A549 (cell line): ENCODE results near the gene THBS1. TPM values are rescaled to one million over a fixed set of nuclear protein-coding genes. Genes with fewer than 3 reads are reported as not detected.

Source experiments
- ATAC-seq, 2 experiments: fragments of 200-7000 bp in 1 of 2; fragments of >200 bp in 1 of 2; cut with Nextera tagmentation in 1 of 2; cut with Tn5 transposase in 1 of 2; 3 replicates each; pipeline versions ENCODE4 v1.8.0 to v1.9.1; 2018 to 2020; ENCODE audit warnings: mild to moderate bottlenecking in 1 of 2, moderate library complexity in 1 of 2
- CTCF ChIA-PET: fragments of 300-600 bp; sonication (Branson Sonifier 250); formaldehyde crosslinking; extraction: SDS; loops from one replicate; lab custom pipeline; 2021; ENCODE audit warnings: antibody characterized with exemption, inconsistent platforms; lab: Yijun Ruan, JAX
- POLR2A ChIA-PET: fragments of 350-600 bp; formaldehyde crosslinking; extraction: SDS; loops from one replicate; lab custom pipeline; 2021; ENCODE audit warnings: antibody characterized with exemption, inconsistent platforms; lab: Yijun Ruan, JAX
- DNase-seq, 2 experiments: peaks; one replicate each; pipeline versions ENCODE4 v3.0.0 to v3.0.0-alpha.2; 2011 to 2016; ENCODE audit warnings: low read depth in 1 of 2, low spot score in 1 of 2
- FAIRE-seq: peaks from 2 replicates; lab custom pipeline; 2011; peaks lifted over from hg19 to GRCh38; lab: Jason Lieb, UNC
- H3K27ac ChIP-seq, 2 experiments: fragments of >200 bp; sonication (Bioruptor Twin); formaldehyde crosslinking; 3 replicates each; pipeline ENCODE4 v1.5.1; 2016 to 2017
- H3K4me1 ChIP-seq: fragments of >200 bp; sonication (Bioruptor Twin); formaldehyde crosslinking; 3 replicates; pipeline ENCODE4 v1.6.1; 2016
- H3K4me2 ChIP-seq: fragments of >200 bp; sonication (Bioruptor Twin); formaldehyde crosslinking; 3 replicates; pipeline ENCODE4 v1.6.1; 2016
- H3K4me3 ChIP-seq: fragments of >200 bp; sonication (Bioruptor Twin); formaldehyde crosslinking; 3 replicates; pipeline ENCODE4 v1.5.1; 2016
- H3K9me3 ChIP-seq: fragments of >200 bp; sonication (Bioruptor Twin); formaldehyde crosslinking; 3 replicates; pipeline ENCODE4 v1.6.1; 2016
- ATOH8 ChIP-seq: fragments of 250-450 bp; sonication (Bioruptor Pico); IDR thresholded peaks from 2 replicates; pipeline ENCODE4 v1.5.0; 2020; ENCODE audit warnings: low read depth, mild to moderate bottlenecking, moderate library complexity
- CBX8 ChIP-seq: fragments of 200-600 bp; sonication (generic); IDR thresholded peaks from 2 replicates; pipeline ENCODE4 v1.6.1; 2016
- CHD2 ChIP-seq: fragments of 150-350 bp; IDR thresholded peaks from 2 replicates; pipeline ENCODE4 v1.6.1; 2014; ENCODE audit warnings: low read length; ENCODE audit not compliant: partially characterized antibody
- EHMT2 ChIP-seq: fragments of 200-600 bp; sonication (generic); IDR thresholded peaks from 2 replicates; pipeline ENCODE4 v1.6.1; 2016; ENCODE audit warnings: antibody characterized with exemption, low read depth, mild to moderate bottlenecking, moderate library complexity
- EP300 ChIP-seq, 2 experiments: fragments of >200 bp; sonication (Bioruptor Twin); formaldehyde crosslinking; IDR thresholded peaks; 2 replicates in 1 of 2; 3 replicates in 1 of 2; pipeline ENCODE4 v1.6.1; 2016 to 2017
- FOSL2 ChIP-seq, 2 experiments: fragments of 450-650 bp in 1 of 2; fragments of >200 bp in 1 of 2; sonication (Bioruptor Twin) in 1 of 2; formaldehyde crosslinking; IDR thresholded peaks; 2 replicates each; pipeline versions ENCODE4 v1.5.0 to v1.6.1; 2016 to 2020; ENCODE audit warnings: mild to moderate bottlenecking in 1 of 2, moderate library complexity in 1 of 2
- HES2 ChIP-seq: fragments of >200 bp; sonication (Bioruptor Twin); formaldehyde crosslinking; IDR thresholded peaks from 2 replicates; pipeline ENCODE4 v1.6.1; 2016
- HMGXB4 ChIP-seq: fragments of 250-450 bp; sonication (Bioruptor Pico); IDR thresholded peaks from 2 replicates; pipeline ENCODE4 v1.5.0; 2021; ENCODE audit warnings: mild to moderate bottlenecking, moderate library complexity, borderline replicate concordance
- HOXA7 ChIP-seq: fragments of 250-450 bp; sonication (Bioruptor Pico); IDR thresholded peaks from 2 replicates; pipeline ENCODE4 v1.5.0; 2020; ENCODE audit warnings: mild to moderate bottlenecking, moderate library complexity
- JUN ChIP-seq, 2 experiments: fragments of >200 bp; sonication (Bioruptor Twin); formaldehyde crosslinking; IDR thresholded peaks; 2 replicates in 1 of 2; 3 replicates in 1 of 2; pipeline ENCODE4 v1.6.1; 2016 to 2017
- JUNB ChIP-seq: fragments of >200 bp; sonication (Bioruptor Twin); formaldehyde crosslinking; IDR thresholded peaks from 2 replicates; pipeline ENCODE4 v1.6.1; 2016
- MAFK ChIP-seq: fragments of 450-650 bp; IDR thresholded peaks from 2 replicates; pipeline ENCODE4 v1.6.1; 2014; ENCODE audit not compliant: partially characterized antibody
- MYC ChIP-seq: IDR thresholded peaks from 2 replicates; pipeline ENCODE4 v1.6.1; 2012; ENCODE audit warnings: mild to moderate bottlenecking, inconsistent platforms, low read length, improper control_type of control experiment, borderline replicate concordance
- NPAS2 ChIP-seq: fragments of 250-450 bp; sonication (Bioruptor Pico); IDR thresholded peaks from 2 replicates; pipeline ENCODE4 v1.8.0; 2022; ENCODE audit warnings: mild to moderate bottlenecking, moderate library complexity, borderline replicate concordance
- NR3C1 ChIP-seq: fragments of >200 bp; sonication (Bioruptor Twin); formaldehyde crosslinking; IDR thresholded peaks from 3 replicates; pipeline ENCODE4 v1.6.1; 2017
- PHF8 ChIP-seq: fragments of 200-600 bp; sonication (generic); IDR thresholded peaks from 2 replicates; pipeline ENCODE4 v1.6.1; 2016; ENCODE audit warnings: low read depth, mild to moderate bottlenecking, antibody characterized with exemption, moderate library complexity, borderline replicate concordance
- POLR2A ChIP-seq: IDR thresholded peaks from 2 replicates; pipeline ENCODE4 v1.6.1; 2012; ENCODE audit warnings: mild to moderate bottlenecking, low read length
- POLR2AphosphoS2 ChIP-seq: conservative IDR thresholded peaks from 2 replicates; pipeline ENCODE4 v1.6.1; 2012; ENCODE audit warnings: low read length, improper control_type of control experiment, inconsistent platforms
- RAD21 ChIP-seq, 2 experiments: fragments of >200 bp in 1 of 2; sonication (Bioruptor Twin) in 1 of 2; formaldehyde crosslinking in 1 of 2; IDR thresholded peaks in 1 of 2; conservative IDR thresholded peaks in 1 of 2; 2 replicates in 1 of 2; 3 replicates in 1 of 2; pipeline ENCODE4 v1.6.1; 2012 to 2018; ENCODE audit warnings: inconsistent platforms in 1 of 2
- RFX5 ChIP-seq: fragments of 450-650 bp; IDR thresholded peaks from 2 replicates; pipeline ENCODE4 v1.7.1; 2014; ENCODE audit warnings: antibody characterized with exemption, mild to moderate bottlenecking, moderate library complexity
- RNF2 ChIP-seq: fragments of 200-600 bp; sonication (generic); IDR thresholded peaks from 2 replicates; pipeline ENCODE4 v1.6.1; 2016; ENCODE audit warnings: low read depth, mild to moderate bottlenecking, antibody characterized with exemption, moderate library complexity, borderline replicate concordance
- TFCP2L1 ChIP-seq: fragments of 250-450 bp; sonication (Bioruptor Pico); IDR thresholded peaks from 2 replicates; pipeline ENCODE4 v1.5.0; 2021; ENCODE audit warnings: mild to moderate bottlenecking
- ZNF302 ChIP-seq: fragments of 250-450 bp; sonication (Bioruptor Pico); IDR thresholded peaks from 2 replicates; pipeline ENCODE4 v1.9.0; 2021; ENCODE audit warnings: inconsistent platforms, mild to moderate bottlenecking, moderate library complexity
- WGBS: methylation state at CpG from one replicate; pipeline ENCODE4 v1.1.6; 2017; ENCODE audit errors: missing lambda C conversion rate; 5-methylcytosine and 5-hydroxymethylcytosine counted together
- polyA plus RNA-seq, 4 experiments: library from polyadenylated mRNA; depleted of rRNA in 3 of 4; stranded (reverse); fragments of >200 nt; fragmentation: RNase III in 1 of 4; extraction: RNeasy Plus Mini Kit Qiagen cat#74134 plus additional on column Dnase treatment in 1 of 4; gene quantifications; 2 replicates in 3 of 4; 3 replicates in 1 of 4; pipeline ENCODE4 v1.2.3, GENCODE V29; 2011 to 2017
- TF ChIP-seq, protein P1 (sequence below): fragments of >200 bp; sonication (Bioruptor Twin); formaldehyde crosslinking; IDR thresholded peaks from 3 replicates; pipeline ENCODE4 v1.6.1; 2016
- TF ChIP-seq, protein P2 (sequence below): fragments of 200-600 bp; sonication (generic); IDR thresholded peaks from 2 replicates; pipeline ENCODE4 v1.6.1; 2016; ENCODE audit warnings: antibody characterized with exemption, mild to moderate bottlenecking, moderate library complexity

Gene THBS1
- polyA plus RNA-seq, 2 of the 4 experiments (the other 2 are of a cell fraction): 46.8 to 54.9 TPM

GRCh38 chr15:39558421-39558820 is 22.5 kb upstream of the THBS1 start:
- FAIRE-seq (no peak), DNase-seq (no peak), ATAC-seq (no peak)
- no peak overlapping the region for H3K4me2 ChIP-seq
- 85% methylated on average over 3 of the region's 3 CpGs for WGBS
- ChIA-PET POLR2A (no interaction called here), CTCF (no interaction called here)
- no peaks in the 10 kb centered on the region for H3K4me1 ChIP-seq
- no peaks in the 10 kb centered on the region for H3K9me3 ChIP-seq
- H3K4me3 ChIP-seq: no peak overlapping the region
- TF ChIP-seq EP300 (IDR thresholded peaks at IDR 0.05): no peak
- H3K27ac ChIP-seq: no peak overlapping the region

DNA sequence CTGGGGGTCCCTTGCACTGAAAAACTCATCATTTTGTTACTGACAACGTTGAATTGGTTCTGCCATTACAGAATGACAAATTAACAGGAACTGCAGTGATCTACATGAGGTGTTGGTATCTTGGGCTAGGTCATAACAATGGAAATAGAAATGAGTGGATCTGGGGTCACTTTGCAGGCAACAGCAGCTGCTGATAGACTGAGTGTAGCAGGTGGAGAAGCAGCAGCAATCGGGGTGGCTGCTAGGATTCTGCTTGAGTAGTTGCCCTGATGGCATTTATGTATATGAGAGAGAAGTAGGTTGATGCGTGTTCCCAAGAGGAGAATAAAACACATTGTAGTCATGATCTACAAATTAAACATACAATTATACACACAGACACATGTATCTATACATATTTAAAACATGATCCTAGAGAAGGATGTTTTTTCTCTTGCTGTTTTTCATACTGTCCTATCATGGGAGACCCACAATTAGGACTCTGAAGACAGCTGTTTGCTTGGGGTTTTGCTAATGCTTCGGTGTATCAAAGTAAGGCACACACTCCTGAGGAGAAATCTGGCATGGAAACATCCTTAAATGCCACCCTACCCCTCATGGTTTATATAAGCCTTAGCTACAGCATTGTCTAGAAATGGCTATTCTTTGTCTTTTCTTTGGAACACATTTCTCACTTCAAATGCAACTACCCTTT is 15.8 kb upstream of the THBS1 start:
- no peak for TF ChIP-seq HOXA7 (CRISPR knock-in tag)
- no peak for TF ChIP-seq EP300 (IDR thresholded peaks at IDR 0.05)
- TF ChIP-seq NR3C1: no peak
- no peak for TF ChIP-seq HES2
- no peak for TF ChIP-seq RFX5
- TF ChIP-seq CBX8: no peak
- no peak for TF ChIP-seq NPAS2 (CRISPR knock-in tag)
- Histone ChIP-seq H3K4me2 (no peak overlapping the region), H3K4me3 (no peak overlapping the region), H3K27ac (no peak overlapping the region), H3K4me1 (no peaks in the 10 kb centered on the region), H3K9me3 (no peaks in the 10 kb centered on the region)
- ATAC-seq (no peak), FAIRE-seq (no peak), DNase-seq (no peak)
- CTCF ChIA-PET: interaction anchor here (0.8 kb wide), 1 partner anchor 673 kb away, joined by 3 read pairs; no protein-coding TSS in a partner anchor
- POLR2A ChIA-PET: no interaction called here
- 62% methylated on average over 4 of the region's 4 CpGs for WGBS

DNA sequence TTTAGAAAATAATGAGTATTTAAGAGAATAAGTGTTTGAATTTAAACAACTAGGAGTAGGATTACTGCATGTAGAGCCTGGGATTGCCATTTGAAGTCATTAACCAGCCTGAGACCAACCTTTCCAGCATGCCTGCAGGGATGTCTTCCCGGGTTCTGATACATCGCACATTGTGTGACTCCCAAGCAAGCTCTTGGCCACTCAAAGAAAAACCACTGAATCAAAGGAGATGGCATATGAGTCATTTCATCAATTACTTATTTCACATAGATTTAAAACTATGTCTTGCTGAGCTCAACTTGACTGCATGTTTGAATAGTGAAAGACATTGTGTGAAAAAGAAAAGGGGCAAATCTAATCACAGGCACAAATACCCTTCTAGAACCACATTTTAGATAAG is 15.0 kb upstream of the THBS1 start:
- 89% methylated on average over 2 of the region's 2 CpGs for WGBS
- ChIA-PET CTCF (interaction anchor here (0.8 kb wide), 1 partner anchor 673 kb away, joined by 3 read pairs; no protein-coding TSS in a partner anchor), POLR2A (no interaction called here)
- ATAC-seq: no peak
- no peaks in the 10 kb centered on the region for H3K4me1 ChIP-seq
- no peak for DNase-seq
- no peak overlapping the region for H3K27ac ChIP-seq
- no peak overlapping the region for H3K4me3 ChIP-seq
- no peak for FAIRE-seq
- TF ChIP-seq CBX8 (no peak), RAD21 (conservative IDR thresholded peaks at IDR 0.05 in 1 of 2, IDR thresholded peaks at IDR 0.05 in 1 of 2) (no peak), JUNB (no peak), PHF8 (no peak), POLR2AphosphoS2 (no peak), POLR2A (no peak), MAFK (no peak), MYC (no peak), ATOH8 (CRISPR knock-in tag) (no peak), ZNF302 (no peak), FOSL2 (IDR thresholded peaks at IDR 0.05) (no peak), FOSL2 (CRISPR knock-in tag; IDR thresholded peaks at IDR 0.05) (no peak), EHMT2 (no peak), CHD2 (no peak), HMGXB4 (no peak), TFCP2L1 (no peak), RNF2 (no peak), JUN (IDR thresholded peaks at IDR 0.05) (no peak)
- TF ChIP-seq, protein P1, sequence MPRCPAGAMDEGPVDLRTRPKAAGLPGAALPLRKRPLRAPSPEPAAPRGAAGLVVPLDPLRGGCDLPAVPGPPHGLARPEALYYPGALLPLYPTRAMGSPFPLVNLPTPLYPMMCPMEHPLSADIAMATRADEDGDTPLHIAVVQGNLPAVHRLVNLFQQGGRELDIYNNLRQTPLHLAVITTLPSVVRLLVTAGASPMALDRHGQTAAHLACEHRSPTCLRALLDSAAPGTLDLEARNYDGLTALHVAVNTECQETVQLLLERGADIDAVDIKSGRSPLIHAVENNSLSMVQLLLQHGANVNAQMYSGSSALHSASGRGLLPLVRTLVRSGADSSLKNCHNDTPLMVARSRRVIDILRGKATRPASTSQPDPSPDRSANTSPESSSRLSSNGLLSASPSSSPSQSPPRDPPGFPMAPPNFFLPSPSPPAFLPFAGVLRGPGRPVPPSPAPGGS: no peak
- TF ChIP-seq, protein P2, sequence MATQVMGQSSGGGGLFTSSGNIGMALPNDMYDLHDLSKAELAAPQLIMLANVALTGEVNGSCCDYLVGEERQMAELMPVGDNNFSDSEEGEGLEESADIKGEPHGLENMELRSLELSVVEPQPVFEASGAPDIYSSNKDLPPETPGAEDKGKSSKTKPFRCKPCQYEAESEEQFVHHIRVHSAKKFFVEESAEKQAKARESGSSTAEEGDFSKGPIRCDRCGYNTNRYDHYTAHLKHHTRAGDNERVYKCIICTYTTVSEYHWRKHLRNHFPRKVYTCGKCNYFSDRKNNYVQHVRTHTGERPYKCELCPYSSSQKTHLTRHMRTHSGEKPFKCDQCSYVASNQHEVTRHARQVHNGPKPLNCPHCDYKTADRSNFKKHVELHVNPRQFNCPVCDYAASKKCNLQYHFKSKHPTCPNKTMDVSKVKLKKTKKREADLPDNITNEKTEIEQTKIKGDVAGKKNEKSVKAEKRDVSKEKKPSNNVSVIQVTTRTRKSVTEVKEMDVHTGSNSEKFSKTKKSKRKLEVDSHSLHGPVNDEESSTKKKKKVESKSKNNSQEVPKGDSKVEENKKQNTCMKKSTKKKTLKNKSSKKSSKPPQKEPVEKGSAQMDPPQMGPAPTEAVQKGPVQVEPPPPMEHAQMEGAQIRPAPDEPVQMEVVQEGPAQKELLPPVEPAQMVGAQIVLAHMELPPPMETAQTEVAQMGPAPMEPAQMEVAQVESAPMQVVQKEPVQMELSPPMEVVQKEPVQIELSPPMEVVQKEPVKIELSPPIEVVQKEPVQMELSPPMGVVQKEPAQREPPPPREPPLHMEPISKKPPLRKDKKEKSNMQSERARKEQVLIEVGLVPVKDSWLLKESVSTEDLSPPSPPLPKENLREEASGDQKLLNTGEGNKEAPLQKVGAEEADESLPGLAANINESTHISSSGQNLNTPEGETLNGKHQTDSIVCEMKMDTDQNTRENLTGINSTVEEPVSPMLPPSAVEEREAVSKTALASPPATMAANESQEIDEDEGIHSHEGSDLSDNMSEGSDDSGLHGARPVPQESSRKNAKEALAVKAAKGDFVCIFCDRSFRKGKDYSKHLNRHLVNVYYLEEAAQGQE: no peak
- no peaks in the 10 kb centered on the region for H3K9me3 ChIP-seq
- no peak overlapping the region for H3K4me2 ChIP-seq
